GM21367 (cell line): ENCODE measurements around the gene CDK8.

ENCODE experiments used
- ATAC-seq: cut with Tn5 transposase; IDR thresholded peaks from one replicate; pipeline ENCODE4 v1.9.1; 2021; ENCODE audit not compliant: unreplicated experiment

CDK8 gene

GRCh38 chr13:26253787-26254582, at the start of gene CDK8:
Gene CDK8 (plus strand): TSS chr13:26254129. CDS start chr13:26254642, 513 bp downstream.
- peak; percentile 77 for ATAC-seq

- ATAC-seq: no peak
Measured at GRCh38 chr13:26208287-26208686, 45.6 kb upstream of the CDK8 start.

GRCh38 chr13:26213345-26213744, 40.6 kb upstream of the CDK8 start:
- ATAC-seq: no peak

- ATAC-seq: no peak
Measured at GRCh38 chr13:26213982-26214381, 39.9 kb upstream of the CDK8 start.

- no peak for ATAC-seq
Measured at GRCh38 chr13:26216042-26216441, 37.9 kb upstream of the CDK8 start.

- ATAC-seq: no peak
Measured at GRCh38 chr13:26219726-26220125, 34.2 kb upstream of the CDK8 start.

GRCh38 chr13:26220575-26220974, 33.4 kb upstream of the CDK8 start:
- ATAC-seq: no peak

- ATAC-seq: no peak
Measured at GRCh38 chr13:26221399-26221720, 32.6 kb upstream of the CDK8 start.

- ATAC-seq: peak; percentile 94
Measured at GRCh38 chr13:26221721-26222519, 32.0 kb upstream of the CDK8 start, which contains the start of gene RNF6. Gene RNF6 (minus strand): TSS chr13:26222314. CDS start chr13:26219649, 2,665 bp downstream.

GRCh38 chr13:26222520-26223046, 31.3 kb upstream of the CDK8 start:
- ATAC-seq: peak; percentile 49

GRCh38 chr13:26225896-26226617, 27.9 kb upstream of the CDK8 start:
- ATAC-seq: no peak

GRCh38 chr13:26227166-26227971, 26.6 kb upstream of the CDK8 start:
- no peak for ATAC-seq

- no peak for ATAC-seq
Measured at GRCh38 chr13:26228096-26228495, 25.8 kb upstream of the CDK8 start.

- no peak for ATAC-seq
Measured at GRCh38 chr13:26229080-26229615, 24.8 kb upstream of the CDK8 start.

- ATAC-seq: no peak
Measured at GRCh38 chr13:26230703-26231102, 23.2 kb upstream of the CDK8 start.

- no peak for ATAC-seq
Measured at GRCh38 chr13:26236296-26236695, 17.6 kb upstream of the CDK8 start.

- ATAC-seq: no peak
Measured at GRCh38 chr13:26246154-26246553, 7.8 kb upstream of the CDK8 start.

- no peak for ATAC-seq
Measured at GRCh38 chr13:26247011-26247410, 6.9 kb upstream of the CDK8 start.

GRCh38 chr13:26247608-26248007, 6.3 kb upstream of the CDK8 start:
- ATAC-seq: no peak

- ATAC-seq: no peak
Measured at GRCh38 chr13:26249551-26249950, 4.4 kb upstream of the CDK8 start.
